Thoracic aorta (tissue), 2 donors: ENCODE measurements around the gene CORO1C. TPM values are rescaled to one million over a fixed set of nuclear protein-coding genes. Genes with fewer than 3 reads are reported as not detected.

Source experiments
- ATAC-seq: fragments of 150-250 bp; one replicate; pipeline ENCODE4 v1.8.0; 2017; ENCODE audit warnings: low read depth; ENCODE audit not compliant: insufficient number of reproducible peaks, low FRiP score
- DNase-seq: peaks from one replicate; pipeline ENCODE4 v3.0.0-alpha.2; 2020; ENCODE audit warnings: low spot score
- H3K27ac ChIP-seq, 2 donors: fragments of 200-600 bp; sonication (generic); 1 replicate in 1 of 2; 2 replicates in 1 of 2; pipeline ENCODE4 v1.5.1; 2016; ENCODE audit warnings: mild to moderate bottlenecking in 2 of 2, moderate library complexity in 2 of 2
- H3K27me3 ChIP-seq: fragments of 200-600 bp; sonication (generic); replicated peaks from 2 replicates; pipeline ENCODE4 v1.6.0; 2016; ENCODE audit warnings: mild to moderate bottlenecking; ENCODE audit not compliant: insufficient read depth
- H3K36me3 ChIP-seq: fragments of 200-600 bp; sonication (generic); one replicate; pipeline ENCODE4 v1.5.1; 2016
- H3K4me1 ChIP-seq, 2 donors: fragments of 200-600 bp; sonication (generic); 1 replicate in 1 of 2; 2 replicates in 1 of 2; pipeline versions ENCODE4 v1.5.1 to v1.6.0; 2016; ENCODE audit warnings: low read depth in 2 of 2, mild to moderate bottlenecking in 1 of 2; ENCODE audit not compliant: control insufficient read depth in 1 of 2
- H3K4me3 ChIP-seq: fragments of 200-600 bp; sonication (generic); 2 replicates; pipeline ENCODE4 v1.5.1; 2016; ENCODE audit warnings: mild to moderate bottlenecking
- H3K9me3 ChIP-seq: fragments of 200-600 bp; sonication (generic); 2 replicates; pipeline ENCODE4 v1.5.1; 2016
- CTCF ChIP-seq: fragments of 200-600 bp; sonication (generic); IDR thresholded peaks from one replicate; pipeline ENCODE4 v1.5.1; 2019; ENCODE audit warnings: antibody characterized with exemption
- total RNA-seq, 2 donors: library from RNA; depleted of rRNA; stranded (reverse); fragments of >200 nt; gene quantifications; one replicate each; pipeline versions ENCODE4 v1.1.0 to v1.2.3, GENCODE V29; 2016

Gene CORO1C
- total RNA-seq, 2 donors from 2014 or later = 157 to 208 TPM

GRCh38 chr12:108595711-108596647 is 135.3 kb downstream of the CORO1C start:
- no peak for TF ChIP-seq CTCF
- H3K4me3 ChIP-seq = no peak overlapping the region
- no peaks in the 10 kb centered on the region for H3K9me3 ChIP-seq

More at GRCh38 chr12:108595711-108596647, 135.3 kb downstream of the CORO1C start:
- no peak overlapping the region for H3K27ac ChIP-seq
- ATAC-seq (no peak), DNase-seq (no peak)
- H3K4me1 ChIP-seq = no peaks in the 10 kb centered on the region
- H3K36me3 ChIP-seq = no peaks in the 10 kb centered on the region
- no peaks in the 10 kb centered on the region for H3K27me3 ChIP-seq

Other genes starting within 250 kb of the CORO1C start
- 10 to 100 TPM; 10.2 to 11.8 TPM for gene FICD, start 216.2 kb downstream of the CORO1C start, total RNA-seq
- gene SART3, start 170.3 kb downstream of the CORO1C start, total RNA-seq = 10 to 100 TPM; 52.1 to 94.0 TPM
- gene ISCU, start 168.9 kb downstream of the CORO1C start, total RNA-seq = 100 to 1,000 TPM; 144 to 235 TPM
- 1 to 10 TPM; 4.1 to 4.6 TPM for gene TMEM119, start 133.4 kb downstream of the CORO1C start, total RNA-seq
- 10 to 100 TPM; 14.3 to 17.3 TPM for gene SELPLG, start 97.6 kb downstream of the CORO1C start, total RNA-seq
- 10 to 100 TPM; 25.3 to 57.6 TPM for gene SSH1, start 126.1 kb upstream of the CORO1C start, total RNA-seq
- not detected for gene DAO, start 148.6 kb upstream of the CORO1C start, total RNA-seq